ENCODE results near the gene SYNE2.

Gene SYNE2

GRCh38 chr14:64260418-64260817, 407.6 kb downstream of the SYNE2 start:
- no peak overlapping the region for H3K27ac ChIP-seq (ENCODE audit: low read depth, low read length)
- H3K27me3 ChIP-seq (ENCODE audit: control insufficient read depth, insufficient read depth, low read length), result no peaks in the 10 kb centered on the region
- no peaks in the 10 kb centered on the region for H3K4me1 ChIP-seq (ENCODE audit: control insufficient read depth, insufficient read depth, low read length)
- H3K4me3 ChIP-seq (ENCODE audit: low read length), result no peak overlapping the region
- no peak overlapping the region for H3K9ac ChIP-seq (ENCODE audit: low read length)
- H3K36me3 ChIP-seq (ENCODE audit: control insufficient read depth, insufficient read depth, low read length), result no peaks in the 10 kb centered on the region

DNA sequence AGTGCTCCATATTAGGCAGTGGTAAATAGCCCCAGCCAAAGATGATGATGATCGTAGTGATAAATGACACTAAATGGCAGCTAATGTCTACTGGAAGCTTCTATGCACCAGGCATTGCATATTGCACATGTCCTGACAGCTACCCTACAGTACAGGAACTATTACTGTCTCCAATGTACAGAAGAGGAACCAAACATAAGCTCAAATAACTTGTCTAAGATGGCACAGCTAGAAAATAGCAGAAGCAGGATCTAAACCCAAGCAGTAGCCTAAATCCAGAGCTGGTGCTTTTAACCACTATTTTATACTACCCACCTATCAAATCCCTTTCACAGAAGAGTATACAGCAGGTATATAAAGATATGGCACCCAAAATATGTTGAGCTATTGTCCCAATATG, 412.4 kb downstream of the SYNE2 start:
- H3K27me3 ChIP-seq (ENCODE audit: control insufficient read depth, insufficient read depth, low read length), result no peaks in the 10 kb centered on the region
- H3K27ac ChIP-seq (ENCODE audit: low read depth, low read length), result no peak overlapping the region
- no peak overlapping the region for H3K4me3 ChIP-seq (ENCODE audit: low read length)
- no peaks in the 10 kb centered on the region for H3K4me1 ChIP-seq (ENCODE audit: control insufficient read depth, insufficient read depth, low read length)
- H3K9ac ChIP-seq (ENCODE audit: low read length), result no peak overlapping the region
- H3K36me3 ChIP-seq (ENCODE audit: control insufficient read depth, insufficient read depth, low read length), result no peaks in the 10 kb centered on the region

DNA sequence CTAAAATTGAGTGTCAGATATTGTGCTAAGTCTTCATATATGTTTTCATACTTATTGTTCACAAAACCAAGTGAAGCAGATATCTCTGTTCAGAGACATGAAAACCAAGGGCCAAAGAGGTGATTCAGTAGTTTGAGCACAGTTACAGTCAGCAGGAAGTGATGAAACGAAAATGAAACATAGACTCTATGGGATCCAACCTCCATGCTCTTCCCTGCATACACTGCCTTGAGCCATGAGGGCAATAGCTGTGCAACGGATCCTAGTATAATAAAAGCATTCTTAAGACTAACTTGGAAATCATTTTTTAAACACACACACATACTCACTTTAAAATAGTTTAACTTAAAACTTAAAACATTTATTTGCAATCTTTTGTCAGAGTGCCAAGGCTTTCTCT, 413.4 kb downstream of the SYNE2 start:
- H3K27me3 ChIP-seq (ENCODE audit: control insufficient read depth, insufficient read depth, low read length), result no peaks in the 10 kb centered on the region
- no peaks in the 10 kb centered on the region for H3K36me3 ChIP-seq (ENCODE audit: control insufficient read depth, insufficient read depth, low read length)
- H3K9ac ChIP-seq (ENCODE audit: low read length), result no peak overlapping the region
- no peak overlapping the region for H3K27ac ChIP-seq (ENCODE audit: low read depth, low read length)
- no peak overlapping the region for H3K4me3 ChIP-seq (ENCODE audit: low read length)
- H3K4me1 ChIP-seq (ENCODE audit: control insufficient read depth, insufficient read depth, low read length), result no peaks in the 10 kb centered on the region

GRCh38 chr14:64272019-64272418, 419.2 kb downstream of the SYNE2 start:
- no peak overlapping the region for H3K9ac ChIP-seq (ENCODE audit: low read length)
- H3K27ac ChIP-seq (ENCODE audit: low read depth, low read length), result no peak overlapping the region
- H3K4me3 ChIP-seq (ENCODE audit: low read length), result no peak overlapping the region
- no peaks in the 10 kb centered on the region for H3K4me1 ChIP-seq (ENCODE audit: control insufficient read depth, insufficient read depth, low read length)
- H3K36me3 ChIP-seq (ENCODE audit: control insufficient read depth, insufficient read depth, low read length), result no peaks in the 10 kb centered on the region
- no peaks in the 10 kb centered on the region for H3K27me3 ChIP-seq (ENCODE audit: control insufficient read depth, insufficient read depth, low read length)
